ELR (cell line): ENCODE results near the gene CTNS.
"Not testable (repeated sequence)": the region's sequence is repeated elsewhere in the genome, so short reads cannot be mapped to it uniquely, and the experiment has no call there.

ENCODE experiments used
- DNase-seq: peaks from one replicate; pipeline ENCODE4 v3.0.0-alpha.2; 2015; ENCODE audit warnings: low read depth

CTNS gene

DNA sequence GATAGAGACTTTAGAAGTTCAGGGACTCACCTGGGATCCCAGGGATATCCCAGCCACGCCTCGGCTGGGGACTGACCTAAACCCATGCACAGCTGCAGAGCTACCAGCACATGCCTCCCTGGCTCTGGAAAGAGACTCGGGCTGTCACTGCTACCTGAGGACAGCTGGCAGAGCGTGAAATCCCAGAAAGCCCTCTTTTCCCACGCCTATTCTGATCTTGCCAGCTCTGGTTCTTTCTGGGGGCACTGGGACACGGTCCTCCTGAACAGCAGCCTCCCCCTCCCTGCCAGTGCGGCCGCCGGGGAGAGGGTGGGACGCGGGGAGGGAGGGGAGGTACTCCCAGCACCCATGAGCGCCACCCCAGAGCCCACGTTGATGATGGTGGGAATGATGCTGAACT is 48.6 kb downstream of the CTNS start:
- no peak for DNase-seq

DNA sequence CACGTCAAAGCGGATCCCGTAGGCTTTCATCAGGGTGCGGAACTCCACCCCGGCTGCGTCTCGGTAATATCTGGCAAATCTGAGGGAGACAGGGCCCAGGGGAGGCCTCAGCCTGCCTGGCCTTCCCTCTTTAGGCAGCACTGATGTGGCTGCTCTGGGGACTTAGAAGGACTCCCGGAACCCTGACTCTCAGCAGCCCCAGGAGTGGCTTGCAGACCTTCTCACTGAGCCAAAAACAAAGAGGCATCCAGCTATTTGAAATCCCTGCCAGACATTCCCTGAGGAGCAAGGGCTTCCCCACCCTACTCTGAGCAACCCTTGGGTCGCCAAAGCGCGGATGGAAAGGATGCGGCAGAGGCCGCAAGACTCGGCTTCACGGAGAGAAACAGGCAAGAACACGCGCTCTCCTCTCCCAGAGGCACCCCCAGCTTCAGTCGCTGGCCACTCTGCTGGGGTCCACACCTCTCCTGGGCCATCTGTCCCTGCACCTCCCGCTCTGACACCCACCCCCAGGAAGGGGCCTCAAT is 51.5 kb downstream of the CTNS start:
- DNase-seq = no peak

DNA sequence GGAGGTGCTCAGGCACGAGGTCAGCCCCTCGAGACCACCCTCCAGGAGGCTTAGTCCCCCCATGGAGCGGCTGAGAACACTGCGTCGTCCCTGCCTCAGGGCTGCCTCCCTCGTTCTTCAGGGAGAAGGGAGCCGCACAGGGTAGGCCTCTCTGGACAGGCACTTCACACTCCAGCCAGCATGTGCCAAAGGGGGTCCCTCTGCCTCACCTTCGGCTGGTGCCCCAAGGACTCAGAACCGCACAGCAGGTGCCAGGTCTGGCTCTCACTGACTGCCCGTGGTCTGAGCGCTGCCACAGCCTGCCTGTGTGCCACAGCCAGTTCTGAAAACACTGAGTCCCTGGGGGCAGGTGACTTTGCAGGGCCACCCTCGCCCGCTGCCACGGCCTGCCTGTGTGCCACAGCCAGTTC is 52.3 kb downstream of the CTNS start:
- DNase-seq = no peak

DNA sequence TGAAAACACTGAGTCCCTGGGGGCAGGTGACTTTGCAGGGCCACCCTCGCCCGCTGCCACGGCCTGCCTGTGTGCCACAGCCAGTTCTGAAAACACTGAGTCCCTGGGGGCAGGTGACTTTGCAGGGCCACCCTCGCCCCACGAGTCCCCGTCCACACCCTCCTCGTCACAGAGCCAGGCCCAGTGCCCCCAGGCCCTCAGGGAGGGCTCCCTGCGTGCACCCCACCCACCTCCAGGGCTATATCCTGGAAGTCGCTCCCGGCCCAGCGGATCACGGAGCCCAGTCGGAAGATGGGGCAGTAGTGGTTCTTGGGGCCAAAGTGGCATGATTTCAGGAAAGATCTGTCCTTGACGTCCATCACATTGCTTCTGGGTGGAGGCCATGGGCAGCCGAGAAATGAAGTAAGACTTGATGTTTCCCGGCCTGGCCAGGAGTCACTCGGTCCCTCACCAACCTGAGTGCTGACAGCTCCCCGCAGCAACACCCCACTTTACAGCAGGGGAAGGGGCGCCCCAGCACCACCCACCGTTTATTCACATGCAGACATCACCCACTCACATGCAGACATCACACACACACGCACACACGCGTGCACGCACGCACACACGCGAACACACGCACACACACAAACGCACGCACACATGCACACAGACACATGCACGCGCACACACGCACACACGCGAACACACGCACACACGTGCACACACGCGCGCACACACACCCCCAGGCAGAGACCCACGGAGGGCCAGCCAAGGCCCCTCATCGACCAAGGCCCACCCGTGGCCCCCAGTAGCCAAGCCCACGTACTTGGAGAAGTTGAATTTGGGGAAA is 52.9 kb downstream of the CTNS start:
- no peak for DNase-seq

DNA sequence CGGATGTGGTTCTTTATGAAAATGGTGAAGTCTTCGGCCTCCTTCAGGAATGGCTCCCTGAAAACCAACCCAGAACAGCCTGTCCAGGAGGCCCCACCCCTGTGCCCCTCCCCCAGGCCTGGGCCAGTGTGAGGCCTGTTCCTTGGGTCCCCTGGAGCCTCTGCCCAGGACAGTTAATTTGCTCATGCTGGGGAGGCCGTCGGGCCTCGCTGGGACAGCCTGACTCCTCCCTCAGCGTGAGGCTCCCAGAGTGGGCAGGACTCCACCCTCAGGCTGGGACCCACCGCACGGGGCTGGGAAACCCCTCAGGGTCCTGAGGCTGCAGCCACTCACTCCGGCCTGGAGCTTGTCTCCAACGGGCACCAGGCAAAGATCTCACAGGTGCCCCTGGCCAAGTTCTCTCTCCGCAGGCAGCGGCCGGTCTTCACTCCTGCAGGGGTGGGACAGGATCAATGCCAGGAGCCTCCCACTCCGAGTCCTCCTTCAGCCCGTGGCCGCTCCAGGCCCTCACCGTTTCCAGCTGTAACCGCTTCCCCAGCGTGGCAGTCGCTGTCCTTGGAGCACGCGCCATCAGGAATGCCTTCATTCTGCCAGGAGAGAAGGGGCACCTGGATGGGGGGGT is 53.6 kb downstream of the CTNS start:
- DNase-seq = no peak

DNA sequence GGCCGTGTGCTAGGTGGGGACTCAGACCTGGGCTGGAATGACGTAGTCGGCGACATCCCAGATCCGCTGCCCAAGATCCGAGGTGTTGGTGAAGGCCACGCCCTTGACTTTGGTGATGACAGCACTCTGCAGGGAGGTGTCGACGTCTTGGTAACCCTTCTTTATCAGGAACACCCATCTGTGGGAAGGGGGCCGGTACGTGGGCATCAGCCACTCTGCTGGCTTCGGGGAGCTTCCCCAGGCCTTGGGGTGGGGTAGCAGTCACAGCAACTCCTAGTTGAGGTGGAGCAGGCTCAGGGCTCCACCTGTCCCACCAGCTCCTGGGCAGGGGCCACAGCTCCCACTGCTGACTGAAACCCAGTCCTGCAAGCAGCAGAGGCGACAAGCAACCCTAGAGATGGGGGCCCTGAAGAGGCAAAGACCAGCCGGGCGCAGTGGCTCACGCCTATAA is 55.1 kb downstream of the CTNS start:
- no peak for DNase-seq

DNA sequence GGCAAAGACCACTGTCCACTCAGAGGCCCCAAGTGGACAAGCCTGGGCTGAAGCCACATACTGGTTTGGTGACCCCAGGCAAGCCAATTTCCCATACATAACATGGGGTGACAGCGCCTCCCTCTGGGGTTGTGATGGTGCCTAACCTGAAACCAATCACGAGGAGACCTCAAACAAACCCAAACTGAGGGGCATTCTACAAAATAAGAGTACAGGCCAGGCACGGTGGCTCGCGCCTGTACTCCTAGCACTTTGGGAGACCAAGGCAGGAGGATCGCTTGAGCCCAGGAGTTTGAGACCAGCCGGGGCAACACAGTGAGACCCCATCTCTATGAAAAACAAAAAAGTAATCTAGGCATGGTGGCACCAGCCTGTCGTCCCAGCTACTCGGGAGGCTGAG is 55.8 kb downstream of the CTNS start:
- DNase-seq = no peak

DNA sequence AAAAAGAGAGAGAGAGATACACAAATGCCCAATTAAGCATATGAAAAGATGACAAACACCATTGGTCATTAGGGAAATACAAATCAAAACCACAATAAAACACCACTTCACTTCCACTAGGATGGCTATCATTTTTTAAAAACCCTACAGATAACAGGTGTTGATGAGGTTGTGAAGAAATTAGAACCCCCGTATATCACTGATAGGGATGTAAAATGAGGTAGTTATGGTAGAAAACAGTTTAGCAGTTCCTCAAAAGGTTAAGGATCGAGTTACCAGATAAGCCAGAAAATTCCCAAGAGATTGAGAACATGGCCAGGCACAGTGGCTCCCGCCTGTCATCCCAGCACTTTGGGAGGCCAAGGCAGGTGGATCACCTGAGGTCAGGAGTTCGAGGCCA is 56.6 kb downstream of the CTNS start:
- no peak for DNase-seq

DNA sequence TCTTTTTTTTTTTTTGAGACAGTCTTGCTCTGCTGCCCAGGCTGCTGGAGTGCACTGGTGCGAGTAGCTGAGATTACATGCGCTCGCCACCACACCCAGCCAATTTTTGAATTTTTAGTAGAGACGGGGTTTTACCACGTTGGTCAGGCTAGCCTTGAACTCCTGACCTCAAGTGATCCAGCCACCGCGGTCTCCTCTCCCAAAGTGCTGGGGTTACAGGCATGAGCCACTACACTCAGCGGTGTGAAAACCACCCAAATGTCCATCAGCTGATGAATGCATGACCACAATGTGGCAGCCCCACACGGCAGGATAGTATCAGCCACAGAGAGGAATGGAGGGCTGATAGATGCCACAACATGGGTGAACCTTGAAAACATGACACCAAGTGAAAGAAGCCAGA is 57.3 kb downstream of the CTNS start:
- no peak for DNase-seq

DNA sequence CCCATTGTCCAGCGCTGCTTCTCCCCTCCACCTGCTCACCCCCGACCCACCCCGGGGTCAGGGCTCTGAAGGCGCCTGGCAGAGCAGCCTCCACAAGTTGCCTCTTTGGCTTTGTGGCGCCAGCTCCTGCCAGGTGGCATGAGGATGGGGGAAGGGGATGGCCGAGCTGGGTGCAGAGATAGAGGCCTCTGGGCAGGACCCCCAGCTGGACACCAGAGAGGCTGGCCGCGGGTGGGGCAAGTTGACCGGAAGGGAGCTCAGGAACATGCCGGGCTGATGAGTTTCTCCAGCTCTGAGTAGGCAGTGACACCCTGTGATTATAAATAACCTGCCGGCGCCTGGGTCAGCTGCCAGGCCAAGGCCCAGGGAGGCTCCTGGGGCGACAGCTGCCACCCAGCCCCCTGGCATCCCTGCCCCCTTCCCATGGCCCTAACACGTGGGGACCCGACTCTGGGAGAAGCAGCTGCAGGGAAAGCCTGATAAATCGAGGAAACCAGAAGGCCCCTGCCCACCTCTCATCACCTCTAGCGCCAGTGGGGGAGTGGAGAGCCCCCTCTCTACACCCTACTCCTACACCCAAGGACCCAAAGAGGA is 58.7 kb downstream of the CTNS start:
- DNase-seq = peak; percentile 62

DNA sequence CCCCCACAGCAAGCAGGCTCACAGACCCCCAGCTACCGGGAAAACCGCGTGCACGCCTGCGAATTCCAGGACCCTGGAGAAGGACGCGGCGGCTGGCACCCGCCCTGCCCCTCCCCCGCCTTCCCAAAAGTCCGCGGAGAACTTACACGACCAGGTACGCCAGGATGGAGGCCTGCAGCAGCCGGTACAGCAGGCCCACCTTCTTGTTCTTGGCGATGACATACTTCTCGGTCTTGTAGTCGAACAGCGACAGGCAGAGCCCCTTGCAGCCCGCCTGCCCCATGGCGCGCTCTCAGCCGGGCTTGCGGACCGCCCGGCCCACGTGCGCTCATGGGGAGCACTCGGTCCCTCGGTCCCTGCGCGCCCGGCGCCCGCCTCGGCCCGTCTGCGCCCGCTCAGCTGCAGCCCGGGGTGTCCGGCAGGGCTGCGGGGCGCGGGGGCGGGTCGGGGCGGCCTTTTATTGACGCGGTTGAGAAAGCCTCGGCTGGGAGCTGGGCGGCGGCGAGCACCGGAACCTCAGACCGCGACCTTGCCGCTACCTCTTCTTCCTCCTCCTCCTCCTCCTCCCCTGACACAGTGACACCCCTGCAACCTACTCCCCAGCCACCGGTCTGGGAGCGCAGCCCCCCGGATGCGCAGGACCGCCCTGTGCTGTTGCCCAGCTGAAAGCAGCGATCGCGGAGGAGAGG is 59.3 kb downstream of the CTNS start, which contains the start of gene P2RX5:
P2RX5 (minus strand) TSS at position 433 of the 689 bp plus-strand sequence; CDS start at position 283, 150 bp downstream.
- DNase-seq = peak; percentile 30

DNA sequence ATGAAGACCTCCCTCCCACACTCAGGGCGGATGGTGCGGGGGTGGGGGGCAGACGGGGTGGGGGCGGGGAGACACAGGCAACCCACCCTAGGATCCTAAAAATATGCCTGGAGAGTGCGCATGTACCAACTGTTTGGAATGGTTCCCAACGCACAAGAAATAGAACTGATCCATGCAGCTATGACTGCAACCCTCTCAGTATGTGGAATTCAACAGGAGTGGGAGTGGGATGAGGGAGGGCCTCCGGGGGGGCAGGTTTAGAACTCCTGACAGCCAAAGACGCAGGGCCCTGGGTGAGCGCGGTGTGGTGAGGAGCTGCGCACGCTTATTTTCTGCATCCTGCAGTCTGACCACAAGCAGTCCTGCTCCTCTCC is 60.5 kb downstream of the CTNS start:
- no peak for DNase-seq

DNA sequence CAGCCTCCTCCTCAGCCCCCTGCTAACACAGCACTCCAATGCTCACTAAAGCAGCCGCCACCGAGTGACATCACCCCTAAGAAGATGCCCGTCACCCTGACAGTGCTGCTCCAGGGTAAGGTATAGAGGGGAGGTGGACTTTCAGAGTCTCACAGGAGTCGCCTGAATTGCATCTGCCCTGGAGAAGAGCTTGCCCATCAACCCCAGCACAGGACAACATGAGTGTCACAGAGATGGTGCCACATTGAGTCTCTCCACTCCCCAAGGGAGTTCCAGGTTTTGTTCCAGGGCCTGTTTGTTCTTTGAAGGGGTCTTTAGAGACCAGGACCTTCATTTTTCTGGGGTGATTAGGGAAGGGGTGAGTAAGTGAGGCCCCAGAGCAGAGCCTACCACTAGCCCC is 61.6 kb downstream of the CTNS start:
- no peak for DNase-seq

DNA sequence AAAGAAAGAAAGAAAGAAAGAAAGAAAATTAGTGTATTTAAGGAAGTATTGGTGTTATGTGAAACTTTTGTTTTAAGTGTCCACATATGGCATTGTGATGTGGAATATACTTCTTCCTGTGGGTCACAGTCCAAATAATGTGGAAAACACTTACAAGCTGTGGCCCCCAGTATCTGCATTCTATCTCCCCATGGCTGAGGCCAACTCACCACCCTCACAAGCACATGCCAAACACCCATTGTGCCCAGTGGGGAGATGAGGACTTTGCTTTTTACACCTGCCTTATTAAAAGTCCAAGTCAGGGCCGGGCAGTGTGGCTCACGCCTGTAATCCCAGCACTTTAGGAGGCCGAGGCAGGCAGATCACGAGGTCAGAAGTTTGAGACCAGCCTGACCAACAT is 63.4 kb downstream of the CTNS start:
- no peak for DNase-seq

DNA sequence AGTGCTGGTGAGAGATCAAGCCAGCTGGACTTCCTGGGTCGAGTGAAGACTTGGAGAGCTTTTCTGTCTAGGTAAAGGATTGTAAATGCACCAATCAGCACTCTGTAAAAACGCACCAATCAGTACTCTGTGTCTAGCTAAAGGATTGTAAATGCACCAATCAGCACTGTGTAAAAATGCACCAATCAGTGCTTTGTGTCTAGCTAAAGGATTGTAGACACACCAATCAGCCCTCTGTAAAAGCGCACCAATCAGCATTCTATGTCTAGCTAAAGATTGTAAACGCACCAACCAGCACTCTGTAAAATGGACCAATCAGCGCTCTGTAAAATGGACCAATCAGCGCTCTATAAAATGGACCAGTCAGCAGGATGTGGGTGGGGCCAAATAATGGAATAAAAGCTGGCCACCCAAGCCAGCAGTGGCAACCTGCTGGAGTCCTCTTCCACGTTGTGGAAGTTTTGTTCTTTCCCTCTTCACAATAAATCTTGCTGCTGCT is 65.5 kb downstream of the CTNS start:
- not testable (repeated sequence) for DNase-seq

DNA sequence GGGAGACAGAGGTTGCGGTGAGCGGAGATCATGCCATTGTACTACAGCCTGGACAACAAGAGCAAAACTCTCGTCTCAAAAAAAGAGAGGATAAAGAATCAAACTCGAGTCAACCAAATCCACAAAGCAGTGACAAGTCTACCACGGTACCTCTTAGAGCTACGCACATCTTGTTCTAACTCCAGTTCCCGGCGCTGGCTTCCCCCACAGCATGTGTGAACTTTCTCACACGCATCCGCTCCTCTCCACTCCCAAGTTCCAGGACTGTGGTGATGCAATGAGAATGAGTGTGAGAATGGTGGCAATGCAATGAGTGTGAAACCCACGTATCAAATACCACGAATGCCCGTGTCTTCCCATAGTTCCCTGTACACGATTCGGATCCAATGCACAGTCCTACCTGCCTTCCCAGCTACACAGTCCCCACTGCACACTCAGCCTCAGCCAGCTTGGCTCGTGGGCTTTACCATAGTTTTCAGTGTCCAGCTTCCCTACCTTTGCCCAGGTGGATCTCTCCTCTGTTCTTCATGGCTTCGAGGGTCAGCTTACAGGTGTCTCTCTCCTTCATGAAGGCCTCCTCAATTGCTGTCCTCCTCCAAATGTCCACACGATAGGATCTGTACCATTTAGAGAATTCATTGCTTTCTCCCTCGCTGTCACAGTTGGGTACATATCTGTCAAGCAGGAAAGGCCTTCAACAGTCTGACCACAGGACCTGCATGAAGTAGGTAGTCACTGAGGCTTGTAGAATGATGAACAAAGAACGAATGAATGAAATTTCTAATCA is 68.6 kb downstream of the CTNS start:
- no peak for DNase-seq

DNA sequence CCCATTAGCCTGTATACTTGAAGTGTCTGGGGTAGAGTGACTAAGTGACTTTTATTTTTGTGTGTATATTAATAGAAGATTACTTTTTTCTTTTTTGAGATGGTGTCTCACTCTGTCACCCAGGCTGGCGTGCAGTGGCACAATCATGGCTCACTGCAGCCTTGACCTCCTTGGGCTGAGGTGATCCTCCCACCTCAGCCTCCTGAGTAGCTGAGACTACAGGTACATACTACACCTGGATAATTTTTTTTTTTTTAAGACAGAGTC is 69.1 kb downstream of the CTNS start:
- not testable (repeated sequence) for DNase-seq

DNA sequence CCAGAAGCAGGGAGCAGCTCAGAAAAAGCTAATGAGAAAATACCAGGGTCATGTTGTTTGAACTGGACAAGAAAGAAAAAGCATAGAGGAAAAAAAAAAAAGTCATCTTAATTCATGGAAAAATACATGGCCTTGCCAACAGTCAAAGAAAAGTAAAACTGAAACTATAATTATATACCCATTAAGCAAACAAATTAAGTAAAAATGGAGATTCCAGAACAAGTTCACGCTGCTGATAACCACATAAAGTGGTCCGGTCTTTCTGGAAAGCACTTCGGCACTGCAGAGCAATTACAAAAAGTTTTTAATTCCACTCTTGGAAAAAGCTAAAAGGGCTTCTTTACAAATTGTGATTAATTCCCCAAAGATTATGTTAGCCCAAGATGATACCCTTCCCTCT is 71.8 kb downstream of the CTNS start:
- DNase-seq = no peak

DNA sequence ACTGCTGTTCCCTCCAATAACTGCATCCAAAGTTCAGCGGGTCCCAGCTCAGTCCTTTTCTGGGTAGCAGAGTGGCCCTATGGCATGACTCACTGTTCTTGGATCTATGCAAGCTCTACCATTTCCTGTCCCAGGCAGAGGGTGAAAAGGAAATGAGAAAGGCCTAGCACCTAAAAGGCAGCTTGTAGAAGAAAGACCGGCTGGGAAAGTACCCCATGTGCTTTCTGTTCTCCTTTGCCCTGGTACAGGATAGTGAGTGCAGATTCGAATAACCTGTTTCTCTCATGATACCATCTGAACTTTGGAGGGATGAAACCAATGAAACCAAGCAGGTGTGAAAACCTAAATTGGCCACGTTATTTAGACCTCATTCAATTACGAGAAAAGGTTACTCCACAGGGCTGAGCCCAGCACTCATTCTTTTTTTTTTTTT is 74.4 kb downstream of the CTNS start:
- peak; percentile 79 for DNase-seq
